SK-N-SH treated with all-trans-retinoic acid at 6 μM for 48 hours (cell line): Measurements from ENCODE around the gene LRRC75A.
"Not testable (repeated sequence)": the region's sequence is repeated elsewhere in the genome, so short reads cannot be mapped to it uniquely, and the experiment has no call there.

Experiments used
- ATAC-seq: fragments of 200-7000 bp; cut with Tn5 transposase; 3 replicates; pipeline ENCODE4 v1.9.1; 2020; ENCODE audit warnings: mild to moderate bottlenecking, moderate library complexity
- ARNTL ChIP-seq: fragments of 450-650 bp; formaldehyde crosslinking; IDR thresholded peaks from 2 replicates; pipeline ENCODE4 v1.5.0; 2020; ENCODE audit warnings: low read depth, mild to moderate bottlenecking, moderate library complexity, borderline replicate concordance
- BACH2 ChIP-seq: fragments of 250-450 bp; sonication (Bioruptor Pico); IDR thresholded peaks from 2 replicates; pipeline ENCODE4 v1.9.0; 2021; ENCODE audit warnings: mild to moderate bottlenecking, borderline replicate concordance
- CREB5 ChIP-seq: fragments of 250-450 bp; sonication (Bioruptor Pico); IDR thresholded peaks from 2 replicates; pipeline ENCODE4 v1.5.1; 2020; ENCODE audit warnings: low read depth, mild to moderate bottlenecking, moderate library complexity
- CSRNP3 ChIP-seq: fragments of 250-450 bp; sonication (Bioruptor Pico); IDR thresholded peaks from 2 replicates; pipeline ENCODE4 v1.5.1; 2021; ENCODE audit warnings: mild to moderate bottlenecking, moderate library complexity
- ESRRG ChIP-seq: fragments of 250-450 bp; sonication (Bioruptor Pico); IDR thresholded peaks from 2 replicates; pipeline ENCODE4 v1.6.1; 2021; ENCODE audit warnings: mild to moderate bottlenecking
- GLIS3 ChIP-seq: fragments of 250-450 bp; sonication (Bioruptor Pico); IDR thresholded peaks from 2 replicates; pipeline ENCODE4 v1.5.0; 2020; ENCODE audit warnings: mild to moderate bottlenecking, moderate library complexity
- ISL1 ChIP-seq: fragments of 250-450 bp; sonication (Bioruptor Pico); IDR thresholded peaks from 2 replicates; pipeline ENCODE4 v2.1.2; 2022; ENCODE audit warnings: mild to moderate bottlenecking, moderate library complexity
- OSR1 ChIP-seq: fragments of 250-450 bp; sonication (Bioruptor Pico); IDR thresholded peaks from 2 replicates; pipeline ENCODE4 v1.8.0; 2022; ENCODE audit warnings: moderate library complexity, mild to moderate bottlenecking, inconsistent platforms
- POU6F1 ChIP-seq: fragments of 250-450 bp; sonication (Bioruptor Pico); IDR thresholded peaks from 2 replicates; pipeline ENCODE4 v1.8.0; 2021; ENCODE audit warnings: low read depth, mild to moderate bottlenecking, moderate library complexity, borderline replicate concordance
- RARB ChIP-seq: fragments of 250-450 bp; sonication (Bioruptor Pico); IDR thresholded peaks from 2 replicates; pipeline ENCODE4 v1.8.0; 2021; ENCODE audit warnings: mild to moderate bottlenecking, moderate library complexity
- SNAI2 ChIP-seq: fragments of 250-450 bp; sonication (Bioruptor Pico); IDR thresholded peaks from 2 replicates; pipeline ENCODE4 v1.5.0; 2020; ENCODE audit warnings: mild to moderate bottlenecking, moderate library complexity
- TCF4 ChIP-seq: fragments of 250-450 bp; sonication (Bioruptor Pico); IDR thresholded peaks from 2 replicates; pipeline ENCODE4 v1.8.0; 2021; ENCODE audit warnings: mild to moderate bottlenecking, moderate library complexity, borderline replicate concordance
- TOX ChIP-seq: fragments of 250-450 bp; sonication (Bioruptor Pico); IDR thresholded peaks from 2 replicates; pipeline ENCODE4 v1.8.0; 2021; ENCODE audit warnings: mild to moderate bottlenecking, moderate library complexity, borderline replicate concordance
- ZC3H10 ChIP-seq: fragments of 250-450 bp; sonication (Bioruptor Pico); IDR thresholded peaks from 2 replicates; pipeline ENCODE4 v1.5.1; 2021; ENCODE audit warnings: mild to moderate bottlenecking, moderate library complexity
- ZFP3 ChIP-seq: fragments of 250-450 bp; sonication (Bioruptor Pico); IDR thresholded peaks from 2 replicates; pipeline ENCODE4 v1.5.0; 2020; ENCODE audit warnings: mild to moderate bottlenecking, moderate library complexity
- ZFP30 ChIP-seq: fragments of 450-650 bp; formaldehyde crosslinking; IDR thresholded peaks from 2 replicates; pipeline ENCODE4 v1.5.0; 2022; ENCODE audit warnings: mild to moderate bottlenecking, moderate library complexity
- ZNF565 ChIP-seq: fragments of 450-650 bp; formaldehyde crosslinking; conservative IDR thresholded peaks from 2 replicates; pipeline ENCODE4 v1.5.0; 2020; ENCODE audit warnings: low read depth, mild to moderate bottlenecking, moderate library complexity
- ZNF8 ChIP-seq: fragments of 450-650 bp; formaldehyde crosslinking; IDR thresholded peaks from 2 replicates; pipeline ENCODE4 v1.5.0; 2020; ENCODE audit warnings: mild to moderate bottlenecking, moderate library complexity

LRRC75A gene

GRCh38 chr17:16444258-16444886 lies 47.6 kb downstream of the LRRC75A start:
- no peak for TF ChIP-seq ZNF8
- TF ChIP-seq RARB (CRISPR knock-in tag) = no peak
- peak; percentile 16 for ATAC-seq

- peak; percentile 1; the same call in 1 of the 3 replicates for ATAC-seq
- TF ChIP-seq GLIS3 (CRISPR knock-in tag) (no peak), ESRRG (CRISPR knock-in tag) (no peak)
These were observed 48.3 kb downstream of the LRRC75A start for GRCh38 chr17:16443511-16444257.

GRCh38 chr17:16442594-16443510 lies 49.1 kb downstream of the LRRC75A start:
- no peak for TF ChIP-seq ZFP3 (CRISPR knock-in tag)
- no peak for TF ChIP-seq OSR1 (CRISPR knock-in tag)
- TF ChIP-seq ZNF565 (CRISPR knock-in tag) = no peak
- TF ChIP-seq ZC3H10 (CRISPR knock-in tag) = no peak
- TF ChIP-seq, all 23 proteins: peak for 0
- ATAC-seq = no peak

GRCh38 chr17:16442141-16442540 lies 49.9 kb downstream of the LRRC75A start:
- ATAC-seq = no peak
- TF ChIP-seq TCF4 (CRISPR knock-in tag) = no peak
- TF ChIP-seq ZNF565 (CRISPR knock-in tag) = no peak
- TF ChIP-seq SNAI2 (CRISPR knock-in tag) = no peak
- no peak for TF ChIP-seq ZC3H10 (CRISPR knock-in tag)
- no peak for TF ChIP-seq ESRRG (CRISPR knock-in tag)
- TF ChIP-seq CSRNP3 = no peak
- no peak for TF ChIP-seq BACH2 (CRISPR knock-in tag)
- no peak for TF ChIP-seq CREB5
- no peak for TF ChIP-seq ARNTL (CRISPR knock-in tag)
- no peak for TF ChIP-seq TOX (CRISPR knock-in tag)

- ATAC-seq = no peak
- TF ChIP-seq ZNF8 = no peak
These were observed 50.9 kb downstream of the LRRC75A start for GRCh38 chr17:16440901-16441629.

GRCh38 chr17:16440354-16440753 lies 51.6 kb downstream of the LRRC75A start:
- not testable (repeated sequence) for ATAC-seq

GRCh38 chr17:16439811-16440351 lies 52.1 kb downstream of the LRRC75A start:
- ATAC-seq = no peak
- TF ChIP-seq OSR1 (CRISPR knock-in tag) (no peak), RARB (CRISPR knock-in tag) (no peak), CSRNP3 (no peak), ZFP30 (no peak), ISL1 (CRISPR knock-in tag) (no peak), TCF4 (CRISPR knock-in tag) (no peak), BACH2 (CRISPR knock-in tag) (no peak), GLIS3 (CRISPR knock-in tag) (no peak), POU6F1 (CRISPR knock-in tag) (no peak), SNAI2 (CRISPR knock-in tag) (no peak), ZC3H10 (CRISPR knock-in tag) (no peak)
